ENCODE measurements around the gene BYSL. TPM values are rescaled to one million over a fixed set of nuclear protein-coding genes. Genes with fewer than 3 reads are reported as not detected.

The BYSL gene
- polyA plus RNA-seq, 1 donor (not counting 4 experiments of a cell fraction or from before 2014, with no cell fraction given), result 34.3 TPM

DNA sequence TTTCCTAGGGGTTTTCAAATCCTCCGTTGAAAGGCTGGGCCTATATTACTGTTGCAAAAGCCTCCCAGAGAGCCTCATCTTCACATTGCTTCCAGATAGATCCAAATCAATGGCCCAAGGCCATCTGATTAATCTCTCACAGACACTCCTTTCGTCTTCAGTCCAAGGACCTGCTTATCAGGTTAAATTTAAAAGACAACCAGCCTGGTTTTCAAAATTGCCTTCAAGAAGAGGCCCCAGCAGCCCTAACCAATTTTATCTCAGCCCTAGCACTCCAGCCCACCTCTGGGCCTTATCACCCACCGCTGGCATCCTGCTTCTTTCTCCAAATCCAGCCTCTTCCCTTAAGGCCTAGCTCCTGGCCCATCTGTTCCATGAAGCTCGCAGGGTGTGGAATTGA lies 35.8 kb downstream of the BYSL start:
- FAIRE-seq (no peak), DNase-seq (ENCODE audit: low read depth, low spot score) (no peak)
- Histone ChIP-seq H3K4me1 (ENCODE audit: control insufficient read depth, extremely low read depth, insufficient read depth, low read length) (peaks cover 6% of the 10 kb centered on the region), H3K9me1 (ENCODE audit: control insufficient read depth, extremely low read depth, insufficient read depth, low read length) (peaks cover 2% of the 10 kb centered on the region), H3K36me3 (ENCODE audit: control insufficient read depth in 2 of 2, extremely low read depth in 1 of 2, insufficient read depth in 2 of 2, low read length in 2 of 2) (no peaks in the 10 kb centered on the region), H3K9ac (ENCODE audit: control insufficient read depth, extremely low read depth, insufficient read depth, low read length) (no peak overlapping the region), H3K9me3 (ENCODE audit: control insufficient read depth, low read depth, low read length) (no peaks in the 10 kb centered on the region), H3K4me2 (ENCODE audit: control insufficient read depth, extremely low read depth, insufficient read depth, low read depth, low read length) (no peak overlapping the region), H3K27ac (ENCODE audit: control insufficient read depth, insufficient read depth, low read length) (no peak overlapping the region), H3K4me3 (ENCODE audit: control insufficient read depth in 2 of 3, extremely low read depth in 1 of 3, insufficient read depth in 2 of 3, low read depth in 1 of 3, low read length in 3 of 3) (no peak overlapping the region), H4K20me1 (ENCODE audit: control insufficient read depth, extremely low read depth, insufficient read depth, low read length) (no peaks in the 10 kb centered on the region), H3K27me3 (ENCODE audit: control insufficient read depth, extremely low read depth, insufficient read depth, low read length) (no peaks in the 10 kb centered on the region), H3K79me2 (ENCODE audit: control insufficient read depth, insufficient read depth, low read length) (no peaks in the 10 kb centered on the region), H2AFZ (ENCODE audit: control insufficient read depth, low read length) (no peak overlapping the region)
- dilution Hi-C loops (cut with MboI; ENCODE audit: extremely low pct_ligation_motif_present, low sequenced_read_pairs), result no loop called here
- TF ChIP-seq, protein P1, sequence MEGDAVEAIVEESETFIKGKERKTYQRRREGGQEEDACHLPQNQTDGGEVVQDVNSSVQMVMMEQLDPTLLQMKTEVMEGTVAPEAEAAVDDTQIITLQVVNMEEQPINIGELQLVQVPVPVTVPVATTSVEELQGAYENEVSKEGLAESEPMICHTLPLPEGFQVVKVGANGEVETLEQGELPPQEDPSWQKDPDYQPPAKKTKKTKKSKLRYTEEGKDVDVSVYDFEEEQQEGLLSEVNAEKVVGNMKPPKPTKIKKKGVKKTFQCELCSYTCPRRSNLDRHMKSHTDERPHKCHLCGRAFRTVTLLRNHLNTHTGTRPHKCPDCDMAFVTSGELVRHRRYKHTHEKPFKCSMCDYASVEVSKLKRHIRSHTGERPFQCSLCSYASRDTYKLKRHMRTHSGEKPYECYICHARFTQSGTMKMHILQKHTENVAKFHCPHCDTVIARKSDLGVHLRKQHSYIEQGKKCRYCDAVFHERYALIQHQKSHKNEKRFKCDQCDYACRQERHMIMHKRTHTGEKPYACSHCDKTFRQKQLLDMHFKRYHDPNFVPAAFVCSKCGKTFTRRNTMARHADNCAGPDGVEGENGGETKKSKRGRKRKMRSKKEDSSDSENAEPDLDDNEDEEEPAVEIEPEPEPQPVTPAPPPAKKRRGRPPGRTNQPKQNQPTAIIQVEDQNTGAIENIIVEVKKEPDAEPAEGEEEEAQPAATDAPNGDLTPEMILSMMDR (optimal IDR thresholded peaks at IDR 0.05 in 1 of 3, IDR thresholded peaks at IDR 0.05 in 1 of 3, conservative IDR thresholded peaks at IDR 0.05 in 1 of 3; ENCODE audit: extremely low read depth in 1 of 3, insufficient read depth in 2 of 3, low read length in 3 of 3), result no peak
- TF ChIP-seq EZH2 (IDR thresholded peaks at IDR 0.05; ENCODE audit: low read length), result no peak

DNA sequence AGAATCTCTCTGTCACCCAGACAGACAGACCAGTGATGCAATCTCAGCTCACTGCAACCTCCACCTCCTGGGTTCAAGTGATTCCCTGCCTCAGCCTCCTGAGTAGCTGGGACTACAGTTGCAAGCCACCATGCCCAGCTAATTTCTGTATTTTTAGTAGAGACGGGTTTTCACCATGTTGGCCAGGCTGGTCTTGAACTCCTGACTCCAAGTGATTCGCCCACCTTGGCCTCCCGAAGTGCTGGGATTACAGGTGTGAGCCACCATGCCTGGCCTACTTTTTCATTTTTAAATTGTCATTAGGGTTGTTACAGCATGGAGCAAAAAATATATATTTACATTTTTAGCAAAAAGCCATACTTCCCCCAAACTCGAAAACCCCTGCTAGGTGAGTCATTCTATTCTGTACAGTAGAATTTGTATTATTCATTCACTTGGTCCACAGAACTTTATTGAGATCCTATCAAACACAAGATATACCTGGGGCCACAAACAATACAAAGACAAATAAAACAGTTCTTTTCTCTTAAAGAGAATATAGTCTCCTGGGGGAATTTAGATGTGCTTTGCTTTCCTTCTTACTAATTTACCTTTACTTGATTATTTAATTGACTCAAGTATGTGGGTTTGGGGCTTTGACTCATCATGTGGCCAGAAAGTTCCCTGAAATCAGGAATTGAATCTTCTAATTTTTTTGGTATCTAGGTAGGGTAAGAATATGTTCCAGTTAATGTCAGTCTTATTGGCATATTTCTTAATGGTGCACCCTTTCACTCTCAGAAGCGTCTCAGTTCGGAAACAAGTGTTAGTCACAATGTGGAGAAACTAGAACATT lies 36.9 kb downstream of the BYSL start:
- no peak overlapping the region for H2AFZ ChIP-seq (ENCODE audit: control insufficient read depth, low read length)
- H4K20me1 ChIP-seq (ENCODE audit: control insufficient read depth, extremely low read depth, insufficient read depth, low read length), result no peaks in the 10 kb centered on the region
- no peak for TF ChIP-seq EZH2 (IDR thresholded peaks at IDR 0.05; ENCODE audit: low read length)
- TF ChIP-seq, protein P1 (optimal IDR thresholded peaks at IDR 0.05 in 1 of 3, IDR thresholded peaks at IDR 0.05 in 1 of 3, conservative IDR thresholded peaks at IDR 0.05 in 1 of 3; ENCODE audit: extremely low read depth in 1 of 3, insufficient read depth in 2 of 3, low read length in 3 of 3), result no peak
- dilution Hi-C loops (cut with MboI; ENCODE audit: extremely low pct_ligation_motif_present, low sequenced_read_pairs), result no loop called here
- H3K27me3 ChIP-seq (ENCODE audit: control insufficient read depth, extremely low read depth, insufficient read depth, low read length), result no peaks in the 10 kb centered on the region
- H3K4me1 ChIP-seq (ENCODE audit: control insufficient read depth, extremely low read depth, insufficient read depth, low read length), result peaks cover 6% of the 10 kb centered on the region
- peaks cover 2% of the 10 kb centered on the region for H3K9me1 ChIP-seq (ENCODE audit: control insufficient read depth, extremely low read depth, insufficient read depth, low read length)
- no peaks in the 10 kb centered on the region for H3K9me3 ChIP-seq (ENCODE audit: control insufficient read depth, low read depth, low read length)
- H3K79me2 ChIP-seq (ENCODE audit: control insufficient read depth, insufficient read depth, low read length), result no peaks in the 10 kb centered on the region
- H3K4me3 ChIP-seq (ENCODE audit: control insufficient read depth in 2 of 3, extremely low read depth in 1 of 3, insufficient read depth in 2 of 3, low read depth in 1 of 3, low read length in 3 of 3), result no peak overlapping the region
- no peak for FAIRE-seq
- H3K9ac ChIP-seq (ENCODE audit: control insufficient read depth, extremely low read depth, insufficient read depth, low read length), result no peak overlapping the region
- no peak overlapping the region for H3K4me2 ChIP-seq (ENCODE audit: control insufficient read depth, extremely low read depth, insufficient read depth, low read depth, low read length)
- no peak for DNase-seq (ENCODE audit: low read depth, low spot score)
- no peaks in the 10 kb centered on the region for H3K36me3 ChIP-seq (ENCODE audit: control insufficient read depth in 2 of 2, extremely low read depth in 1 of 2, insufficient read depth in 2 of 2, low read length in 2 of 2)
- no peak overlapping the region for H3K27ac ChIP-seq (ENCODE audit: control insufficient read depth, insufficient read depth, low read length)
